Neuronal stem cell (in vitro differentiated cells): Measurements from ENCODE around the gene AVP.
"Not testable (repeated sequence)": the region's sequence is repeated elsewhere in the genome, so short reads cannot be mapped to it uniquely, and the experiment has no call there.

ENCODE experiments used
- DNase-seq: peaks from one replicate; pipeline ENCODE4 v3.0.0-alpha.2; 2013; ENCODE audit warnings: low spot score
- H2AFZ ChIP-seq: one replicate; pipeline ENCODE4 v1.6.1; 2013; ENCODE audit warnings: mild to moderate bottlenecking, low read length, inconsistent platforms
- H2AK5ac ChIP-seq: 2 replicates; pipeline ENCODE4 v1.6.1; 2013; ENCODE audit warnings: low read depth, mild to moderate bottlenecking, inconsistent platforms, low read length, moderate library complexity, mixed read lengths
- H2BK120ac ChIP-seq: 2 replicates; pipeline ENCODE4 v1.6.1; 2013; ENCODE audit warnings: low read depth, mild to moderate bottlenecking, inconsistent platforms, low read length, moderate library complexity, mixed read lengths
- H2BK12ac ChIP-seq: one replicate; pipeline ENCODE4 v1.6.1; 2013; ENCODE audit warnings: low read length, inconsistent platforms
- H2BK15ac ChIP-seq: 2 replicates; pipeline ENCODE4 v1.6.1; 2013; ENCODE audit warnings: mild to moderate bottlenecking, low read length, inconsistent platforms, mixed read lengths
- H2BK5ac ChIP-seq: one replicate; pipeline ENCODE4 v1.6.1; 2013; ENCODE audit warnings: inconsistent platforms, mild to moderate bottlenecking, low read length, moderate library complexity
- H3K14ac ChIP-seq: one replicate; pipeline ENCODE4 v1.6.1; 2013; ENCODE audit warnings: low read length, inconsistent platforms
- H3K18ac ChIP-seq: 2 replicates; pipeline ENCODE4 v1.6.1; 2013; ENCODE audit warnings: low read length, inconsistent platforms
- H3K23ac ChIP-seq: 2 replicates; pipeline ENCODE4 v1.6.1; 2013; ENCODE audit warnings: low read depth, mild to moderate bottlenecking, mixed read lengths, low read length, inconsistent platforms; ENCODE audit not compliant: poor library complexity
- H3K27ac ChIP-seq: replicated peaks from 3 replicates; pipeline ENCODE4 v1.5.1; 2013; ENCODE audit warnings: low read length, inconsistent platforms
- H3K27me3 ChIP-seq, 3 experiments: 2 replicates each; pipeline ENCODE4 v1.6.1; 2013; ENCODE audit warnings: low read length in 3 of 3, mild to moderate bottlenecking in 2 of 3, inconsistent platforms in 1 of 3, low read depth in 1 of 3, mixed read lengths in 1 of 3, moderate library complexity in 1 of 3; ENCODE audit not compliant: control insufficient read depth in 3 of 3, insufficient read depth in 3 of 3
- H3K36me3 ChIP-seq, 2 donors: replicated peaks in 1 of 2; 2 replicates each; pipeline ENCODE4 v1.6.1; 2013; ENCODE audit warnings: low read length in 2 of 2; ENCODE audit not compliant: control insufficient read depth in 2 of 2, insufficient read depth in 2 of 2
- H3K4ac ChIP-seq: 2 replicates; pipeline ENCODE4 v1.6.1; 2013; ENCODE audit warnings: inconsistent platforms, mild to moderate bottlenecking, low read length, moderate library complexity
- H3K4me1 ChIP-seq, 2 donors: 1 replicate in 1 of 2; 2 replicates in 1 of 2; pipeline ENCODE4 v1.6.1; 2013; ENCODE audit warnings: low read length in 2 of 2, low read depth in 1 of 2; ENCODE audit not compliant: control insufficient read depth in 2 of 2, insufficient read depth in 1 of 2
- H3K4me2 ChIP-seq: one replicate; pipeline ENCODE4 v1.6.1; 2013; ENCODE audit warnings: mild to moderate bottlenecking, low read length, inconsistent platforms; ENCODE audit not compliant: insufficient read depth, poor library complexity, severe bottlenecking
- H3K4me3 ChIP-seq, 2 donors: 2 replicates each; pipeline ENCODE4 v1.5.1; 2013; ENCODE audit warnings: low read length in 2 of 2, mild to moderate bottlenecking in 2 of 2, inconsistent platforms in 1 of 2, moderate library complexity in 1 of 2
- H3K79me1 ChIP-seq: one replicate; pipeline ENCODE4 v1.6.1; 2013; ENCODE audit warnings: low read depth, mild to moderate bottlenecking, inconsistent platforms, low read length, moderate library complexity
- H3K9ac ChIP-seq: one replicate; pipeline ENCODE4 v1.6.1; 2013; ENCODE audit warnings: mild to moderate bottlenecking, low read depth, low read length, inconsistent platforms; ENCODE audit not compliant: poor library complexity
- H3K9me3 ChIP-seq, 2 donors: replicated peaks in 1 of 2; 2 replicates each; pipeline versions ENCODE3 to v1.6.1; 2013; ENCODE audit warnings: low read length in 2 of 2, mild to moderate bottlenecking in 2 of 2, inconsistent platforms in 1 of 2, low read depth in 1 of 2, mixed read lengths in 1 of 2, moderate library complexity in 1 of 2; ENCODE audit not compliant: control insufficient read depth in 2 of 2, insufficient read depth in 1 of 2
- H4K8ac ChIP-seq: one replicate; pipeline ENCODE4 v1.6.1; 2013; ENCODE audit warnings: low read depth, mild to moderate bottlenecking, inconsistent platforms, low read length, moderate library complexity
- H4K91ac ChIP-seq: one replicate; pipeline ENCODE4 v1.6.1; 2013; ENCODE audit warnings: low read length, low read depth, mild to moderate bottlenecking, inconsistent platforms; ENCODE audit not compliant: poor library complexity
- WGBS, 2 donors: extraction: QIAGEN DNeasy Blood & Tissue Kit; methylation state at CpG; one replicate each; pipeline ENCODE4 v1.1.7; 2013; ENCODE audit warnings: missing lambda C conversion rate in 2 of 2, mixed read lengths in 1 of 2; ENCODE audit not compliant: insufficient read length in 2 of 2, insufficient replicate concordance in 1 of 2; ENCODE audit errors: extremely low coverage in 2 of 2; 5-methylcytosine and 5-hydroxymethylcytosine counted together

AVP gene

GRCh38 chr20:3124773-3125560 is 40.4 kb upstream of the AVP start:
- H4K91ac ChIP-seq, H2AFZ ChIP-seq, H3K4me3 ChIP-seq, H3K14ac ChIP-seq, H2BK15ac ChIP-seq, H3K4me2 ChIP-seq, H3K27me3 ChIP-seq, H3K9ac ChIP-seq, H2BK120ac ChIP-seq, H3K4ac ChIP-seq, H2BK12ac ChIP-seq, H3K4me1 ChIP-seq, H3K23ac ChIP-seq, H2AK5ac ChIP-seq, H3K79me1 ChIP-seq, H3K18ac ChIP-seq, H4K8ac ChIP-seq, H3K27ac ChIP-seq, DNase-seq, H2BK5ac ChIP-seq: not testable (repeated sequence)
- WGBS, 2 donors, result no CpG with 5 or more reads among the region's 41 CpGs
- peaks cover 14 to 26% of the 10 kb centered on the region in 2 donors for H3K9me3 ChIP-seq
- H3K36me3 ChIP-seq, result peaks cover 16 to 28% of the 10 kb centered on the region in 2 donors

- H3K27me3 ChIP-seq, H3K4ac ChIP-seq, H3K14ac ChIP-seq, H4K8ac ChIP-seq, H2BK120ac ChIP-seq, H3K9ac ChIP-seq, H2AK5ac ChIP-seq, H3K27ac ChIP-seq, H2BK15ac ChIP-seq, H3K4me1 ChIP-seq, H2BK12ac ChIP-seq, H3K23ac ChIP-seq, H3K4me2 ChIP-seq, H3K79me1 ChIP-seq, H2BK5ac ChIP-seq, H3K4me3 ChIP-seq, H4K91ac ChIP-seq, DNase-seq, H3K18ac ChIP-seq, H2AFZ ChIP-seq: not testable (repeated sequence)
- WGBS, 2 donors, result no CpG with 5 or more reads among the region's 18 CpGs
- Histone ChIP-seq H3K9me3 (peaks cover 14 to 26% of the 10 kb centered on the region in 2 donors), H3K36me3 (peaks cover 17 to 35% of the 10 kb centered on the region in 2 donors)
Observed at GRCh38 chr20:3124163-3124562, 39.6 kb upstream of the AVP start.

- no peak overlapping the region for H3K23ac ChIP-seq
- no peak overlapping the region for H2BK120ac ChIP-seq
- no peak overlapping the region for H2BK12ac ChIP-seq
- no peak overlapping the region for H2BK15ac ChIP-seq
- no peak overlapping the region for H4K8ac ChIP-seq
- DNase-seq, result no peak
- H2AK5ac ChIP-seq, result no peak overlapping the region
- H3K4me2 ChIP-seq, result no peak overlapping the region
- H2AFZ ChIP-seq, result no peak overlapping the region
- no CpG with 5 or more reads among the region's 1 CpG for WGBS, 2 donors
- no peak overlapping the region for H3K4me3 ChIP-seq
- H3K9ac ChIP-seq, result no peak overlapping the region
- H3K27me3 ChIP-seq, result no peaks in the 10 kb centered on the region
- no peaks in the 10 kb centered on the region for H3K4me1 ChIP-seq
- H3K36me3 ChIP-seq, result peaks cover 19 to 38% of the 10 kb centered on the region in 2 donors
- H3K9me3 ChIP-seq, result peaks cover 16 to 26% of the 10 kb centered on the region in 2 donors
- H3K27ac ChIP-seq, result no peak overlapping the region
- no peak overlapping the region for H3K4ac ChIP-seq
- H3K18ac ChIP-seq, result no peak overlapping the region
- H2BK5ac ChIP-seq, result no peak overlapping the region
- H3K79me1 ChIP-seq, result no peaks in the 10 kb centered on the region
- H3K14ac ChIP-seq, result no peak overlapping the region
- H4K91ac ChIP-seq, result no peak overlapping the region
Observed at GRCh38 chr20:3123542-3123941, 39.0 kb upstream of the AVP start.

GRCh38 chr20:3121955-3122610 is 37.6 kb upstream of the AVP start:
- no peak for DNase-seq
- Histone ChIP-seq H3K4me1 (no peaks in the 10 kb centered on the region), H3K9ac (no peak overlapping the region), H3K18ac (no peak overlapping the region), H3K4me3 (no peak overlapping the region), H3K4me2 (no peak overlapping the region), H3K79me1 (no peaks in the 10 kb centered on the region), H2BK12ac (no peak overlapping the region), H2BK5ac (no peak overlapping the region), H3K4ac (no peak overlapping the region), H3K9me3 (peaks cover 16 to 26% of the 10 kb centered on the region in 2 donors), H4K8ac (no peak overlapping the region), H3K14ac (no peak overlapping the region), H2BK120ac (no peak overlapping the region), H4K91ac (no peak overlapping the region), H3K23ac (no peak overlapping the region), H3K27me3 (no peaks in the 10 kb centered on the region), H2AFZ (no peak overlapping the region), H3K36me3 (peaks cover 19 to 38% of the 10 kb centered on the region in 2 donors), H3K27ac (no peak overlapping the region), H2BK15ac (no peak overlapping the region), H2AK5ac (no peak overlapping the region)
- no CpG with 5 or more reads among the region's 12 CpGs for WGBS, 2 donors
